KMS-11 (cell line): ENCODE measurements around the gene GRK2.

Source experiments
- H2AFZ ChIP-seq: fragments of 200-600 bp; sonication (generic); 2 replicates; pipeline ENCODE4 v1.6.1; 2016; ENCODE audit warnings: antibody characterized with exemption, mixed run types, low read depth
- H3K27ac ChIP-seq: fragments of 200-600 bp; sonication (generic); 2 replicates; pipeline ENCODE4 v1.6.1; 2016; ENCODE audit warnings: mild to moderate bottlenecking, mixed run types
- H3K27me3 ChIP-seq: fragments of 200-600 bp; sonication (generic); 2 replicates; pipeline ENCODE4 v1.6.1; 2017; ENCODE audit warnings: mild to moderate bottlenecking, low read depth, mixed run types, moderate library complexity; ENCODE audit not compliant: insufficient read depth
- H3K36me3 ChIP-seq: fragments of 200-600 bp; sonication (generic); 2 replicates; pipeline ENCODE4 v1.6.1; 2017; ENCODE audit warnings: mild to moderate bottlenecking, mixed run types; ENCODE audit not compliant: insufficient read depth
- H3K4me1 ChIP-seq: fragments of 200-600 bp; sonication (generic); 2 replicates; pipeline ENCODE4 v1.6.1; 2016; ENCODE audit warnings: mild to moderate bottlenecking, low read depth, mixed run types; ENCODE audit not compliant: poor library complexity, severe bottlenecking
- H3K4me2 ChIP-seq: fragments of 200-600 bp; sonication (generic); 2 replicates; pipeline ENCODE4 v1.7.0; 2016; ENCODE audit warnings: mild to moderate bottlenecking, mixed run types
- H3K4me3 ChIP-seq: fragments of 200-600 bp; sonication (generic); IDR thresholded peaks from 2 replicates; pipeline ENCODE4 v1.6.1; 2017; ENCODE audit warnings: low read depth, low read length, mixed read lengths; ENCODE audit not compliant: insufficient read depth
- H3K79me2 ChIP-seq: fragments of 200-600 bp; sonication (generic); 2 replicates; pipeline ENCODE4 v1.6.1; 2016; ENCODE audit warnings: low read depth, mixed run types; ENCODE audit not compliant: insufficient read depth
- H3K9ac ChIP-seq: fragments of 200-600 bp; sonication (generic); 2 replicates; pipeline ENCODE4 v1.6.1; 2016; ENCODE audit warnings: mild to moderate bottlenecking, mixed run types
- H4K20me1 ChIP-seq: fragments of 200-600 bp; sonication (generic); 2 replicates; pipeline ENCODE4 v1.6.1; 2016; ENCODE audit warnings: mild to moderate bottlenecking, mixed run types; ENCODE audit not compliant: insufficient read depth
- TF ChIP-seq, protein P1 (sequence below): fragments of 200-600 bp; sonication (generic); conservative IDR thresholded peaks from 2 replicates; pipeline ENCODE4 v1.6.1; 2017; ENCODE audit warnings: low read depth, mild to moderate bottlenecking, antibody characterized with exemption, low read length, moderate library complexity, mixed read lengths

GRK2 gene

DNA sequence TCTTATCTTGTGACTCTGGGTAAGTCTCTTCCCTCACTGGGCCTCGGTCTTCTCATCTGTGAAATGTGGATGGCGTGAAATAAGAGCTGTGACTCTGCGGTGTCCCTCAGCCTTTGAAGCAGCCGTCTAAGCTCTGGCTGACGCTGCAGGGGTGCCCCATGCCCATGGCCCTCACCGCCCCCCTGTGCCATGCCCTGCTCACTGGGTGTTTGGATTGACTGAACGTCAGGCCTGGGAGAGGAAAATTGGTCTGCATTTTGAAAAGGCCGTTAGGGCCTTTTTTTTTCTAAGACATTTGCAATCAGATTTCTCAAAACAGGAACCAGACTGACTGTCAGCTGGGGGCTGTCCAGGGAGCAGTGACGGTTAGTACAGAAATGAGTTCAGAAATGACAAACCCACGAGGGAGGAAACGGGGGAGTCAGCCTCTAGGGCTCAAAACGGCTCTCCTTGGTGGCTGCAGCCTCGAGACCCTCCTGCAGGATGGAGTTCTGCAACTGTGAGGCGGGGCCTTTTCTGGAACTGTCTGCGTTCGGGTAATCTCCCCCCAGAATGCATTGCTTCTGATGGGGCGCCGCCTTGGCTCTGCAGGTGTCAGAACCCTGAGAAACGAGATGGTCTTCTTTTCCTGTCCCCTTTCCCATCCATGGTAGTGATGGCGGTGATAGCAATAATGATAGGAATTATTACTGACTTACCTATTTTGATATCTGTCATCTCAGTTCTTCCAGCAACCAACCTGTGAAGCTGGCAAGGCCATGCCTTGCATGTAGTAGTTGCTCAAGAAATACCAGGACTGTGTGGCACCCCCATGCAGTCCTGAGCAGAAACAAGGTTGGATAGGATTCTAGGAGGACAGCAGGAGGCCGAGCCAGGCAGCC is 2.0 kb downstream of the GRK2 start:
- peaks cover 67% of the 10 kb centered on the region for H3K79me2 ChIP-seq
- H3K4me1 ChIP-seq: peaks cover 19% of the 10 kb centered on the region
- H4K20me1 ChIP-seq: no peaks in the 10 kb centered on the region
- H3K27ac ChIP-seq: peak overlapping the region; percentile 40; the same call in 1 of the 2 replicates
- no peak overlapping the region for H3K4me3 ChIP-seq
- H3K4me2 ChIP-seq: peak overlapping the region; percentile 78
- H3K9ac ChIP-seq: peak overlapping the region; percentile 74; the same call in 1 of the 2 replicates
- H3K27me3 ChIP-seq: no peaks in the 10 kb centered on the region
- H3K36me3 ChIP-seq: 0 out of 2 replicates have a peak, but pooled peaks cover 4% of the 10 kb centered on the region
- H2AFZ ChIP-seq: no peak overlapping the region
- TF ChIP-seq, protein P1, sequence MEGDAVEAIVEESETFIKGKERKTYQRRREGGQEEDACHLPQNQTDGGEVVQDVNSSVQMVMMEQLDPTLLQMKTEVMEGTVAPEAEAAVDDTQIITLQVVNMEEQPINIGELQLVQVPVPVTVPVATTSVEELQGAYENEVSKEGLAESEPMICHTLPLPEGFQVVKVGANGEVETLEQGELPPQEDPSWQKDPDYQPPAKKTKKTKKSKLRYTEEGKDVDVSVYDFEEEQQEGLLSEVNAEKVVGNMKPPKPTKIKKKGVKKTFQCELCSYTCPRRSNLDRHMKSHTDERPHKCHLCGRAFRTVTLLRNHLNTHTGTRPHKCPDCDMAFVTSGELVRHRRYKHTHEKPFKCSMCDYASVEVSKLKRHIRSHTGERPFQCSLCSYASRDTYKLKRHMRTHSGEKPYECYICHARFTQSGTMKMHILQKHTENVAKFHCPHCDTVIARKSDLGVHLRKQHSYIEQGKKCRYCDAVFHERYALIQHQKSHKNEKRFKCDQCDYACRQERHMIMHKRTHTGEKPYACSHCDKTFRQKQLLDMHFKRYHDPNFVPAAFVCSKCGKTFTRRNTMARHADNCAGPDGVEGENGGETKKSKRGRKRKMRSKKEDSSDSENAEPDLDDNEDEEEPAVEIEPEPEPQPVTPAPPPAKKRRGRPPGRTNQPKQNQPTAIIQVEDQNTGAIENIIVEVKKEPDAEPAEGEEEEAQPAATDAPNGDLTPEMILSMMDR: no peak

DNA sequence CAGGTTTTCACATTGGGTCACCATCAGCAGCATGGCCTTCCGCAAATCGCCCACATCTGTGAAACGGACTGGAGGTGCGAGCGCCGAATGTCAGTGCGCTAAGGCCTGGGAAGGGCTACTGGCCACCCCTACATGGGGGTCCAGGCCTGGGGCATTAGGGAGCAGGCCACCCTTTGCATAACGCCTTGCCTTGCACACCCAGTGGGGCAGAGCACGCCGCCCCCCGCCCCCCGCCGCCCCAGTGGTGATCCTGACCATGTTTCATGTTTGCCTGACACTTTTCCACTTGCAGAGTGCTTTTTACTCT is 2.6 kb downstream of the GRK2 start:
- 0 out of 2 replicates have a peak, but pooled peaks cover 4% of the 10 kb centered on the region for H3K36me3 ChIP-seq
- H3K4me1 ChIP-seq: peaks cover 19% of the 10 kb centered on the region

DNA sequence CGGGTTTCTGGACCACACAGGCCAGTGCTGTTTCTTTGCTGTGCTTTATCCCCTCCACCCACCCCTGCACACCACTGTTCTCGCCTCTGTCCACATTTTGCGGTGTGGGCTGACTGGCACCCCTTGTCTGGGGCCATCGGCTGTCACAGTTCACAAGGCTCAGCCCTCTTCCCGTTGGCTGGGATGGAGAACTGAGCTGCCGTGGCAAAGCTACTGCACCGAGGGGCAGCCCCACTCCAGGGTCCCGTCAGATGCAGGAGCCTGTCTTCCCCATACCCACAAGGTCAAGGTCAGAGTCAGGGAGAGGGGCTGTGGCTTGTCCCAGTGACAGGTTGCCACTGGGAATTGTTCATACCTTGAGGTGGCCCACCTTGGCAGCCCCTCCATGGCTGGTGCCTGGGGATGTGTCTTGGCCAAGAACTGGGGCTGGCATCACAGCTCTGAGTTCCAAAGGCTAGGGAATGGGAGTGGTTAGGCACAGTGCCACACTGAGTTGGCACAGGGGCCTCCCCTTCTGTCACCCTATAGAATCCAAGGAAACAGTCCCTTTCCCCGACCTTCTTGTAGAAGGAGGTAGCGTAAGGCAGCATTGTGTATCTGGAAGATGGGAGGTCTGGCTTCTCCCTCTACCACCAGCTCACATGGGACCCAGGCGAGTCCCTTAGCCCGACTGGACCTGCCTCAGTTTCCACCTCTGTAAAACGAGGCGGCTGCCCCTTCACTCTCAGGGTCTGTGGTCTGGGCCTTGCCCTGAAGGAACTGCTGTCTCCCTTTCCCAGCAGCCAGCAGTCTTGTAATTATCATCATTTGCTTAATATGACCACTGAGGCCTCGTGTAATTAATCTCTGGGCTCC is 3.4 kb downstream of the GRK2 start:
- Histone ChIP-seq H3K79me2 (peaks cover 81% of the 10 kb centered on the region), H3K36me3 (0 out of 2 replicates have a peak, but pooled peaks cover 4% of the 10 kb centered on the region), H3K4me1 (peaks cover 19% of the 10 kb centered on the region), H2AFZ (no peak overlapping the region), H3K27me3 (no peaks in the 10 kb centered on the region), H3K9ac (no peak overlapping the region), H4K20me1 (no peaks in the 10 kb centered on the region), H3K27ac (no peak overlapping the region), H3K4me2 (no peak overlapping the region), H3K4me3 (no peak overlapping the region)
- TF ChIP-seq, protein P1: no peak

More for the DNA sequence above, 2.6 kb downstream of the GRK2 start:
- Histone ChIP-seq H3K4me3 (no peak overlapping the region), H3K27me3 (no peaks in the 10 kb centered on the region), H3K4me2 (no peak overlapping the region), H3K9ac (no peak overlapping the region), H3K27ac (no peak overlapping the region), H2AFZ (no peak overlapping the region), H4K20me1 (no peaks in the 10 kb centered on the region), H3K79me2 (peaks cover 73% of the 10 kb centered on the region)
- TF ChIP-seq, protein P1: no peak

DNA sequence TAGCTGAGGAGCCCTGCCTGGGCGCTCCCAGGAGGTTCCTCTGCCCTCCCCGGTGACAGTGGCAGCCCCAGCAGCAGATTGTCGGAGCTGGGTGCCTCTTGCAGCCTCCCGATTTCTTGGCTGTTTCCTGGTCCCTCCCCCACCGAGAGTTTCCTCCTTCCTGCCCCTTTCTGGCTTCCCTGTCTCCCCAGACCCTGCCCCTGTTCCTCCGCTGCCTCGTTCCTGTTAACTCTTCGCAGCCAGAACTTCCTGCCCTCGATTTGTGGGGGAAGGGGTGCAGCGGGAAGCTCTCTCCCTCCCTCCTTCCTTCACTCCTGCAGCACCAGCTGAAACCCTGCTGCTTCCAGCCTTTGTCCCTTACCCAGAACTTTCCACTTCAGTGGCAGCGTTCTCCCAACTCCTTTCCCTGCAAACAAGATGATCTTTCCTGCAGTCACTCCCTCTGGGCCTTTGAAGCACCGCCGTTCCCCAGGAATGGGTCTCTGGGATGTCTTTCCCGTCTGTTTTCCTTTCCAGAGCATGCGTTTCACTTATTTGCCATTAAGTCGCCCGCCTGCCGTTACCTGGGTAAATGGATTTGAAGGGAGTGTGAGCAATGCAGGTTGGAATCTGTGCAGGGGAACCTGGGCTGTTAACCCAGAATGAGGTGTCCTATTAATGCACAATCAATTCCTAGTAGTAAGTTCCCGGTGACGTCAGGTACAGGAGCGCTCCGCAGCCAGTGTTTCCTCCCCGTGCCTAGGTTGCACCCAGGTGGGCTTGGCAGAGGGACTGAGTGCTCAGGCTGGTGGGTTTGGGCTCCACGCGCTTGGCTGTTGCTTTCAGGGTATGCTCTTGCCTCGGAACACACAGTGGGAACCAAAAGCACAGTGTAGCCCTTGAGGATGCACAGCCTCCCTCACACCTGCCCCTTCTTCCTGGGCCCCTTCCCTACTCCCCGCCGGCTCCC is 4.3 kb downstream of the GRK2 start:
- TF ChIP-seq, protein P1: no peak
- peaks cover 88% of the 10 kb centered on the region for H3K79me2 ChIP-seq
- no peaks in the 10 kb centered on the region for H3K27me3 ChIP-seq
- no peak overlapping the region for H3K27ac ChIP-seq
- H3K36me3 ChIP-seq: 0 out of 2 replicates have a peak, but pooled peaks cover 4% of the 10 kb centered on the region
- H3K4me1 ChIP-seq: peaks cover 19% of the 10 kb centered on the region
- no peak overlapping the region for H3K4me2 ChIP-seq
- H3K9ac ChIP-seq: no peak overlapping the region
- H3K4me3 ChIP-seq: no peak overlapping the region
- no peak overlapping the region for H2AFZ ChIP-seq
- no peaks in the 10 kb centered on the region for H4K20me1 ChIP-seq
